ENCODE results near the gene SLC8A1.

The SLC8A1 gene

DNA sequence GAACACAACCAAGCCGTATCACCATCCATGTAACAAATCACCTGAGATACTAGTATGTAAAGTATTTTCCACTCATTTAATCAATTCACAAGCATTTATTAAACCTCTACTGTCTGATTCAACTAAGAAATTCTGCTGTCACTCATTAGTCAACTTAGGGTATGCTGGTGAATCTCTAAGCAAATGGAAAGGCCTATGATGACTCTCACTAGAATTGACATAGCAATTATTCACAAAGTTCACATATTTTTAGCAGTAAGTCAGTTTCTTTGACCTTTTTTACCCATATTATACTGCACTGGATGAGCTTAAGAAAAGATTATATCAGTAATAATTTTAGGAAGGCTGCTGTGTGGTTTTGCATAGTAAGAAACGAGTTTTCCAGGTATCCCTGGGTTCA is 130.1 kb downstream of the SLC8A1 start:
- Histone ChIP-seq H3K27ac (replicated peaks) (no peak overlapping the region), H3K27me3 (ENCODE audit: insufficient read depth, poor library complexity, severe bottlenecking) (no peaks in the 10 kb centered on the region), H3K4me3 (replicated peaks; ENCODE audit: insufficient read depth, low read length) (no peak overlapping the region)
- TF ChIP-seq, protein P1, sequence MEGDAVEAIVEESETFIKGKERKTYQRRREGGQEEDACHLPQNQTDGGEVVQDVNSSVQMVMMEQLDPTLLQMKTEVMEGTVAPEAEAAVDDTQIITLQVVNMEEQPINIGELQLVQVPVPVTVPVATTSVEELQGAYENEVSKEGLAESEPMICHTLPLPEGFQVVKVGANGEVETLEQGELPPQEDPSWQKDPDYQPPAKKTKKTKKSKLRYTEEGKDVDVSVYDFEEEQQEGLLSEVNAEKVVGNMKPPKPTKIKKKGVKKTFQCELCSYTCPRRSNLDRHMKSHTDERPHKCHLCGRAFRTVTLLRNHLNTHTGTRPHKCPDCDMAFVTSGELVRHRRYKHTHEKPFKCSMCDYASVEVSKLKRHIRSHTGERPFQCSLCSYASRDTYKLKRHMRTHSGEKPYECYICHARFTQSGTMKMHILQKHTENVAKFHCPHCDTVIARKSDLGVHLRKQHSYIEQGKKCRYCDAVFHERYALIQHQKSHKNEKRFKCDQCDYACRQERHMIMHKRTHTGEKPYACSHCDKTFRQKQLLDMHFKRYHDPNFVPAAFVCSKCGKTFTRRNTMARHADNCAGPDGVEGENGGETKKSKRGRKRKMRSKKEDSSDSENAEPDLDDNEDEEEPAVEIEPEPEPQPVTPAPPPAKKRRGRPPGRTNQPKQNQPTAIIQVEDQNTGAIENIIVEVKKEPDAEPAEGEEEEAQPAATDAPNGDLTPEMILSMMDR (IDR thresholded peaks at IDR 0.05; ENCODE audit: insufficient read depth, low read length): no peak
- TF ChIP-seq REST (IDR thresholded peaks at IDR 0.05; ENCODE audit: insufficient replicate concordance, low read depth): no peak
- no peak for DNase-seq (ENCODE audit: low read depth in 1 of 2, low spot score in 1 of 2)

GRCh38 chr2:40321016-40321623 is 130.8 kb downstream of the SLC8A1 start:
- no peaks in the 10 kb centered on the region for H3K27me3 ChIP-seq (ENCODE audit: insufficient read depth, poor library complexity, severe bottlenecking)
- no peak overlapping the region for H3K27ac ChIP-seq (replicated peaks)
- no peak for DNase-seq (ENCODE audit: low read depth in 1 of 2, low spot score in 1 of 2)
- no peak overlapping the region for H3K4me3 ChIP-seq (replicated peaks; ENCODE audit: insufficient read depth, low read length)
- TF ChIP-seq, protein P1 (IDR thresholded peaks at IDR 0.05; ENCODE audit: insufficient read depth, low read length): no peak
- TF ChIP-seq POLR2AphosphoS5 (IDR thresholded peaks at IDR 0.05; ENCODE audit: low read depth) (no peak), REST (IDR thresholded peaks at IDR 0.05; ENCODE audit: insufficient replicate concordance, low read depth) (no peak), GABPA (IDR thresholded peaks at IDR 0.05; ENCODE audit: low read depth) (no peak), SPI1 (IDR thresholded peaks at IDR 0.05; ENCODE audit: borderline replicate concordance, low read depth) (no peak)

GRCh38 chr2:40318921-40319320 is 133.0 kb downstream of the SLC8A1 start:
- no peak for DNase-seq (ENCODE audit: low read depth in 1 of 2, low spot score in 1 of 2)
- Histone ChIP-seq H3K27me3 (ENCODE audit: insufficient read depth, poor library complexity, severe bottlenecking) (no peaks in the 10 kb centered on the region), H3K27ac (replicated peaks) (no peak overlapping the region), H3K4me3 (replicated peaks; ENCODE audit: insufficient read depth, low read length) (no peak overlapping the region)
- TF ChIP-seq SPI1 (IDR thresholded peaks at IDR 0.05; ENCODE audit: borderline replicate concordance, low read depth): no peak
- TF ChIP-seq, protein P1 (IDR thresholded peaks at IDR 0.05; ENCODE audit: insufficient read depth, low read length): no peak
- TF ChIP-seq POLR2AphosphoS5 (IDR thresholded peaks at IDR 0.05; ENCODE audit: low read depth): no peak
- no peak for TF ChIP-seq REST (IDR thresholded peaks at IDR 0.05; ENCODE audit: insufficient replicate concordance, low read depth)
- TF ChIP-seq GABPA (IDR thresholded peaks at IDR 0.05; ENCODE audit: low read depth): no peak

Data from HL-60 (cell line).